Kidney (tissue), 14 donors: ENCODE data around the gene FARP1. TPM values are rescaled to one million over a fixed set of nuclear protein-coding genes. Genes with fewer than 3 reads are reported as not detected.

ENCODE experiments used
- DNase-seq, 5 donors: peaks; one replicate each; pipeline ENCODE4 v3.0.0-alpha.2; 2013 to 2020
- FAIRE-seq: peaks from 2 replicates; lab custom pipeline; 2012; peaks lifted over from hg19 to GRCh38; lab: Jason Lieb, UNC
- H3K27ac ChIP-seq, 2 donors: one replicate each; pipeline ENCODE4 v1.7.0; 2013; ENCODE audit warnings: low read depth in 2 of 2, low read length in 2 of 2, inconsistent platforms in 1 of 2
- H3K27me3 ChIP-seq: one replicate; pipeline ENCODE4 v1.7.1; 2013; ENCODE audit warnings: low read length, inconsistent platforms; ENCODE audit not compliant: control insufficient read depth, insufficient read depth
- H3K36me3 ChIP-seq, 3 donors: one replicate each; pipeline versions ENCODE4 v1.7.0 to v1.7.1; 2013; ENCODE audit warnings: low read length in 3 of 3, control low read depth in 1 of 3, inconsistent platforms in 1 of 3; ENCODE audit not compliant: insufficient read depth in 3 of 3, control insufficient read depth in 2 of 3
- H3K4me1 ChIP-seq, 3 donors: one replicate each; pipeline versions ENCODE4 v1.7.0 to v1.7.1; 2013; ENCODE audit warnings: low read length in 3 of 3, inconsistent platforms in 1 of 3, low read depth in 1 of 3; ENCODE audit not compliant: control insufficient read depth in 2 of 3, insufficient read depth in 2 of 3
- H3K4me3 ChIP-seq, 3 donors: one replicate each; pipeline versions ENCODE4 v1.7.0 to v1.8.1; 2013; ENCODE audit warnings: low read length in 3 of 3, control low read depth in 1 of 3, inconsistent platforms in 1 of 3
- H3K9ac ChIP-seq, 3 donors: one replicate each; pipeline versions ENCODE4 v1.7.0 to v1.7.1; 2013; ENCODE audit warnings: low read length in 3 of 3, control low read depth in 1 of 3, inconsistent platforms in 1 of 3
- H3K9me3 ChIP-seq, 3 donors: one replicate each; pipeline versions ENCODE4 v1.7.0 to v1.7.1; 2013; ENCODE audit warnings: low read length in 3 of 3, control low read depth in 1 of 3, inconsistent platforms in 1 of 3; ENCODE audit not compliant: control insufficient read depth in 2 of 3, insufficient read depth in 1 of 3
- CTCF ChIP-seq: IDR thresholded peaks from 3 replicates; pipeline ENCODE4 v1.5.1; 2012; ENCODE audit warnings: mild to moderate bottlenecking, moderate library complexity, borderline replicate concordance; ENCODE audit not compliant: insufficient read depth; ENCODE audit errors: extremely low read depth
- intact Hi-C: fragments of 100-400 bp; cut with DNase I; formaldehyde crosslinking; loops from one replicate; pipeline ENCODE4 v1.11.1; 2022
- polyA plus RNA-seq: library from polyadenylated mRNA; stranded (reverse); fragments of 350-450 nt; fragmentation: Illumina TruSeq; extraction: RNeasy Lipid Tissue Mini Kit (QIAGEN cat#74804); gene quantifications from one replicate; pipeline ENCODE4 v1.2.3, GENCODE V29; 2014; ENCODE audit warnings: low read depth, low replicate concordance; ENCODE audit not compliant: insufficient read depth
- total RNA-seq: library from RNA; stranded (reverse); fragmentation: NEBNext Ultra II Directional; extraction: Animal tissue kit (Norgen Biotek cat#: 25700); gene quantifications from one replicate; pipeline ENCODE4 v1.2.1, GENCODE V29; 2021
- donor health status: control.
- donor health status: control.
- donor health status: control.
- donor health status: control.
- donor health status: control.
- donor health status: DM: yes; HTN: yes; CAD: no.
- donor health status: Normal renal cell carcinoma (clear cell type).

FARP1 gene
- total and polyA plus RNA-seq, 2 donors from 2014 or later: 123 to 229 TPM

GRCh38 chr13:98339684-98340425 is 197.0 kb downstream of the FARP1 start:
- H3K27ac ChIP-seq: no peak overlapping the region
- H3K36me3 ChIP-seq: no peaks in the 10 kb centered on the region
- no peak overlapping the region for H3K4me3 ChIP-seq
- TF ChIP-seq CTCF: no peak
- DNase-seq (no peak), FAIRE-seq (peak; percentile 72)
- H3K27me3 ChIP-seq: no peaks in the 10 kb centered on the region
- H3K4me1 ChIP-seq: peaks cover 0 to 2% (median 0%) of the 10 kb centered on the region in 3 donors
- H3K9me3 ChIP-seq: no peaks in the 10 kb centered on the region
- no peak overlapping the region for H3K9ac ChIP-seq
- intact Hi-C loops: no loop called here

DNA sequence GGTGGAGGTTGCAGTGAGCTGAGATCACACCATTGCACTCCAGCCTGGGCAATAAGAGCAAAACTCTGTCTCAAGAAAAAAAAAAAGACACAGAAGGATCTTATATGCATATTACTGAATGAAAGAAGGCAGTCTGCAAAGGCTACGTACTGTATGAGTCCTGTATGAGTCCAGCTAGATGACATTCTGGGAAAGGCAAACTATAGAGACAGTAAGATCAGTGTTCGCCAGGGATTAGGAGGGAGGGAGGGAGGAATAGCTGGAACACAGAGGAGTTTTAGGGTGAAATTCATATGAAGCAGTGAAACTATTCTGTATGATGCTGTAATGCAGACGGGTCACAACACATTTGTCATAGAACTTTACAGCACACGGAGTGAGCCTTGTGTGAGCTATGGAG is 200.1 kb downstream of the FARP1 start:
- no peak for TF ChIP-seq CTCF
- no peak overlapping the region for H3K4me3 ChIP-seq
- no peak for FAIRE-seq
- H3K27me3 ChIP-seq: no peaks in the 10 kb centered on the region
- H3K4me1 ChIP-seq: no peaks in the 10 kb centered on the region
- H3K9ac ChIP-seq: no peak overlapping the region
- DNase-seq: no peak
- no peaks in the 10 kb centered on the region for H3K9me3 ChIP-seq
- H3K27ac ChIP-seq: no peak overlapping the region
- intact Hi-C loops: no loop called here
- peaks cover 0 to 8% (median 4%) of the 10 kb centered on the region in 3 donors for H3K36me3 ChIP-seq

DNA sequence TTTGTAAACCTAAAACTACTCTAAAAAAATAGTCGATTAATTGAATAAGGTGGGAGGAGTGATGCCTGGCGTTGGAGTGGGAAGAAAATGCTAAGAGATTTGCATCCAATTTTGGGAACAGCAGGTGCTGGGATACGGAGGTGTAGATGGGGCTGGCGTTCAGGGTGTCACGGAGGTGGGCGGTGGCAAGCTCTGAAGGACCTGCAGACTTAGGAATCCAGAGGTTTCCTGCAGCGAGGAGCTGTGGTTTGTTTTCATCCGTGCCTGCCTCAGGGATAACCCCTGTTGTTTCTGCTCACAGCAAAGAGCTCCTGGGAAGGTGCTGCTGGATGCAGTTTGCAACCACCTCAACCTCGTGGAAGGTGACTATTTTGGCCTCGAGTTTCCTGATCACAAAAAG is 200.6 kb downstream of the FARP1 start:
- no peak for TF ChIP-seq CTCF
- Histone ChIP-seq H3K9ac (no peak overlapping the region), H3K9me3 (no peaks in the 10 kb centered on the region), H3K27me3 (no peaks in the 10 kb centered on the region), H3K27ac (no peak overlapping the region), H3K4me3 (no peak overlapping the region), H3K4me1 (no peaks in the 10 kb centered on the region), H3K36me3 (peaks cover 0 to 8% (median 4%) of the 10 kb centered on the region in 3 donors)
- intact Hi-C loops: no loop called here
- FAIRE-seq (no peak), DNase-seq (no peak)

GRCh38 chr13:98344392-98344791 is 201.5 kb downstream of the FARP1 start:
- no peaks in the 10 kb centered on the region for H3K4me1 ChIP-seq
- H3K4me3 ChIP-seq: no peak overlapping the region
- peaks cover 0 to 16% (median 4%) of the 10 kb centered on the region in 3 donors for H3K36me3 ChIP-seq
- H3K9me3 ChIP-seq: no peaks in the 10 kb centered on the region
- FAIRE-seq (no peak), DNase-seq (no peak)
- no peak for TF ChIP-seq CTCF
- intact Hi-C loops: no loop called here
- H3K27me3 ChIP-seq: no peaks in the 10 kb centered on the region
- H3K27ac ChIP-seq: no peak overlapping the region
- H3K9ac ChIP-seq: no peak overlapping the region
